NCI-H2081 treated with DMSO at 0.1 percent for 48 hours (cell line): ENCODE results near the gene UBE2C.
A peak's percentile ranks its signal among the peaks of the same experiment; 100 is the strongest.
"Not testable (repeated sequence)": the region's sequence is repeated elsewhere in the genome, so short reads cannot be mapped to it uniquely, and the experiment has no call there.

Experiments
- DNase-seq: peaks from one replicate; lab custom pipeline; 2025; lab: John Stamatoyannopoulos, UW

UBE2C gene

DNA sequence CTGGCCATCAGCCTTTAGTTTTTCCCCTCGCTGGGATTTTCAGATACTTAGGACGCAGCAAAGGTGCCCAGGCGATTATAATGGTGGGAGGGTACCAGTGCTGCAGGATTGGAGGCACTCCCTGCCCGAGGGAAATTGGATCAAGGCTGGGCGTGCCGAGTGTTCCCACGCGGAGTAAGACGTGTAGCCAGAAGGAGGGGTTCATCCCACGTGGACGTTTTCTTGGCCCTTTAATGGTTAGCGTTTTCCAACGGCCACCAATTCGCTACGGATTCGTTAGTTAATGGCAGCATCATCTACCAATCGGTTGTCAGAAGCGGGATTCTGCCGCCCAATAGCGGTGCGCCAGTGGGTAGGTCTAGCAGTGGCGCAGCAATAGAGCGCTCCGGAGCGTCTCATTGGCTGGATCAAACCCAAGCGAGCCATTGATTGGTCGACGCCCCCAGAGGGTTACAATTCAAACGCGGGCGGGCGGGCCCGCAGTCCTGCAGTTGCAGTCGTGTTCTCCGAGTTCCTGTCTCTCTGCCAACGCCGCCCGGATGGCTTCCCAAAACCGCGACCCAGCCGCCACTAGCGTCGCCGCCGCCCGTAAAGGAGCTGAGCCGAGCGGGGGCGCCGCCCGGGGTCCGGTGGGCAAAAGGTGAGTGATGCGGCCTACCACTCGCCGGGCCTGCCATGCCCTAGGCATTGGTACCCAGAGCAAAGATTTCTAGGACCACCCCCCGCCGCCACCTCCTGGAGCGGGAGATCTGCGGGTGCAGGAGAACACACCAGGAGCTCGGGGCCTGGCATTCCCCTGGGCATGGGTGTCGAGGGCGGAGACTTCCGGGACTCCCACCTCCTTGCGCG lies at the start of gene UBE2C:
Gene UBE2C, plus strand, starts transcription at position 488 of the 849 bp plus-strand sequence. Its CDS starts 52 bp downstream, at position 540.
- peak; percentile 99 for DNase-seq

GRCh38 chr20:45764618-45765282 lies 47.7 kb upstream of the UBE2C start:
- DNase-seq = not testable (repeated sequence)

GRCh38 chr20:45765307-45765875 lies 47.1 kb upstream of the UBE2C start:
- no peak for DNase-seq

DNA sequence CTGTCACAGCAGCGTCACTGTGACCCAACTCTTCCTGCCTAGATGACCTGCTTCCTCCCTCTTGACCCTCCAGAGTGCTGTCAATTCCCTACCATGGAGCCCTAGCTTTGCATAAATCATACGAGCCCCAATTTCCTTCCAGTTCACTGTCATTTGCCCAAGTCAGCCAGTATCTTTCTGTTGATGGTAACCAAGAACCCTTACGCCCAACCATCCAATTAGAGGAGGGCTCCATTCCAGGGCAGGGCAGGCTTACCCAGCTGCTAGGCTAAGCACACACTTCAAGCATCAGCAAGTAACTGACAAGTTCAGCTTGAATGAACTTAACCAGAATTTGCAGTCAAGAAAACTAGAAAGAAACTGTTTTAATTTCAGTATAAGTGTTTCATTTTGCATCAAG lies 46.5 kb upstream of the UBE2C start:
- no peak for DNase-seq

GRCh38 chr20:45768479-45768878 lies 44.0 kb upstream of the UBE2C start:
- DNase-seq = no peak

- peak; percentile 63 for DNase-seq
Observed at GRCh38 chr20:45771182-45771759, 41.2 kb upstream of the UBE2C start.

DNA sequence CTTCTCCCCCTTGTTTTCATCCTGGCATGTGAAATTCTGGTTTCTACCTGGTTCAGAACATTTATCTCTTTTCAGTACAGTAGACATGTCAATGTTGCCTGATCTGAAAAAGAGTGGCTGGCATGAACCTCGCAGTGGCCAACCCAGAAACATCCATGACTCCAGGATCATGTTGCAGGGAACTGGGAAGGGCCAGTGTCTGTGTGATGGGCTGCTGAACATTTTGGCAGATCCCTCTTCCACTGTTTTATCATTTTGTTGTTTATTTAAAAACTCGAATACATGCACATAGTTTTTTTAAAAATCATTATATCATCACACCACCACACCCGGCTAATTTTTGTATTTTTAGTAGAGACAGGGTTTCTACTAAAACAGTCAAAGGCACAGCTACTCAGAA lies 39.8 kb upstream of the UBE2C start:
- no peak for DNase-seq

DNA sequence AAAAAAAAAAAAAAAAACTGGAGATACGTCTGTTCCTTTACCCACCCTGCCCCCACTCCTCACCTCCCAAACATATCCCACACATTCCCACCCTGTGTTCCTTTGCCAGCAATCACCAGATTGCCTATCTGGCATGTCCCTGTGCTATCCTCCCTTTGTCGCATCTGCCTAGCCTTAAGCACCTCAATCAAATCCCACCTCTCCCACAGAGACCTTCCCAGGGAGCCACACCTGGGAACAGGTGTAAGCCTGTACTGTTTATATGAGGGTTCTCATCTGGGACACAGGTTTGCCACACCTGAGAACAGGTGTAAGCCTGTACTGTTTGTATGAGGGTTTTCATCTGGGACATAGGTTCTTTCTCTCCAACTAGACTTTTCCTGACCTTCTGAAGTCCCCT lies 37.5 kb upstream of the UBE2C start:
- no peak for DNase-seq

DNA sequence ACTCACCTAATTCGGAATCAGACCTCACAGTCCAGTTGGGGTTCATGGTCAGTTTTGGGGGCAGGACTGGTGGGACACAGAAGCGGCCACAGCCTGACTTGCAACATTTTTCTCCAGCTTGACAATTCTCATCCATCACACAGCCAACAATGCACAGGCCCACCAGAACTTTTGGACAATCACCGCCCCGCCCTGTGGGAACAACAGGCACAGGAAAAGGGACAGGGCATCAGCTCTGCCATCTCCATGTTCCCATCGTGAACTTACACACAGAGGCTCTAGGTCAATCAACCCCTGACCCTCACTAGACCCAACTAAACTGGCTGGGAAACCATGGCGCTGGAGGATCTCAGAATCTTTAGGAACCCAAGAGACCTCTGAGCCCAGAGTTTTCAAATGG lies 37.0 kb upstream of the UBE2C start:
- no peak for DNase-seq

GRCh38 chr20:45776931-45777330 lies 35.5 kb upstream of the UBE2C start:
- DNase-seq = no peak

GRCh38 chr20:45779011-45779915 lies 33.2 kb upstream of the UBE2C start:
- no peak for DNase-seq

DNA sequence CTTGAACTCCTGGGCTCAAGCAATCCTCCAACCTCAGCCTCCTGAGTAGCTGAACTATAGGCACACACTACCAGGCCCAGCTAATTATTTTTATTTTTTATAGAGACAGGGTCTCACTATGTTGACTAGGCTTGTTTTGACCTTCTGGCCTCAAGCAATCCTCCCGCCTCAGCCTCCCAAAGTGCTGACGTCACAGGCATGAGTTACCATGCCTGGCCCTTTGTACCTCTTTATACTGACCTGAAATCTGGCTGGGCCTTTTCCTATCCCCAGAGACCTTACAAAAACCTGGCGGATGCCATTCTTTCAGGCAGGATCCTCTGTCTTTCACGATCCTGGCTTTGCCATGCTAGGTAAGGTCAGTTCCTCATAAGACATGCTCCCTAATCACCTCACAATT lies 32.3 kb upstream of the UBE2C start:
- DNase-seq = no peak

GRCh38 chr20:45781391-45781931 lies 31.0 kb upstream of the UBE2C start:
- DNase-seq = no peak

DNA sequence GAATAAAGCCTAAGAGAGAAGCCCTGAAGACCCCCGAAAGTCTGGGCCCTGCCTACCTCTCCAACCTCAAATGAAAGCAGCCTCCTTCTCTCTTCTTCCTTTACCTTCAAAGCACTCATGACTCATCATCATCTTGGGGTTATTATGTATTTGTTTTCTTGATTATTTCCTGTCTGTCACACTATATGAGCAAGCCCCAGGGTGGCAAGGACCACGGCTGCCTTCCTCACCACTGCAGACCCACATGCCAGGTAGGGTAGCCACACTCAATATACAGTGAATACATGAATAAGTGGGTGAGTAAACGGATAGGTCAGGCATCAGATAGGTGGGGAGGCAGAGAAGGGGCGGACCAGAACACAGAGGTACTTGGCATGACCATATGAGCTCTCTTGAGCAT lies 29.6 kb upstream of the UBE2C start:
- no peak for DNase-seq

GRCh38 chr20:45783656-45784294 lies 28.7 kb upstream of the UBE2C start:
- no peak for DNase-seq

DNA sequence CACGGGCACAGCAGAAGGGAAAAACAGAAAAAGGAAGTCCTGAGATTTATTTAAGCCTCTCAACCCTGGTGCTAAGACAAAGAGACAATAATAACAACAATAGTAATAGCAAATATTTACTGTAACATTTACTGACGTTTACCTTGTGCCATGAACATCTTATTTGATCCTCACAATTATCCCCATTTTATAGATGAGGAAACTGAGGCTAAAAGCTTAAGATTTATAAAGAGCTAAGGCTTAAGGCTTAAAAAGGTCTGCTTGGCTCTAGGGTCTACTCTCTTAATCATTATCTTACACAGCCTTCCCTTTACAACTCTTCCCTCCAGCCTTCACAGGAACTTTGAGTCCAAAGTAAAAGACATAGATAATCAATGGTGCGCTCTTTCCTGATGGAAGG lies 24.1 kb upstream of the UBE2C start:
- no peak for DNase-seq

GRCh38 chr20:45792317-45793118 lies 19.9 kb upstream of the UBE2C start:
- DNase-seq = no peak

DNA sequence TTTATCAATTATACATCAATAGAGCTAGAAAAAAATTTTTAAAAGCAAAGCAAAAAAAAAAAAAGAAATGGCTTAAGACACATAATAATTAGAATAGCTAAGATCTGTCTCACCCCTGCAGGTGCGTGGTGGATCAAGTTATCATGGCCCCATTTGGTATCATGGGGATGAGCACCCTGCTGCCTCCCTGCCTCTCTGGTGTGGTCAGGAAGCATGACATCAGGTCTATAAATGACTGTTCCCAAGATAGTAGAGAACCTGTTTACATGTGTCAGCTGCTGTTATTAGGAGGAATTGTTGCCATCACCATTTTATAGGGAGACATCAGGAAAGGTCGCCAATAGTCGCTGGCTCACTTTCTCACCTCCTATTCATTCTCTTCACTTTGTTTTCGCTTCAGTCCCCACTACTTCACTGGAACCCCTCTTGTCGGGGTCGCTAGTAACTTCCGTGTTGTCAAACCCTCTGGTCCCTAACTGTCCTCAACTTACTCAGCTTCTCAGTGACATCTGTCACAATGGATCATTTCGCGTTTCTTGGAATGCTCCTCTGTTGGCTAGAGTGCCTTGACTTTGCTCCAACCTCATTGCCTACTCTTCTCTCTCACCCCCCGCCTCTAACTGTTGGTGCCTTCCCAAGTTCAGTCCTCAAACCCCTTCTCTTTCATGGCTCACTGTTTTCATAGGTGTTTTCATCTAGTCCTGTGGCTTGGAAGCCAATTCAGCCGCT lies 15.9 kb upstream of the UBE2C start:
- no peak for DNase-seq

DNA sequence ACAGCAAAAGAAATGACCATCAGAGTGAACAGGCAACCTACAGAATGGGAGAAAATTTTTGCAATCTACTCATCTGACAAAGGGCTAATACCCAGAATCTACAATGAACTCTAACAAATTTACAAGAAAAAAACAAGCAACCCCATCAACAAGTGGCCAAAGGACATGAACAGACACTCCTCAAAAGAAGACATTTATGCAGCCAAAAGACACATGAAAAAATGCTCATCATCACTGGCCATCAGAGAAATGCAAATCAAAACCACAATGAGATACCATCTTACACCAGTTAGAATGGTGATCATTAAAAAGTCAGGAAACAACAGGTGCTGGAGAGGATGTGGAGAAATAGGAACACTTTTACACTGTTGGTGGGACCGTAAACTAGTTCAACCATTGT lies 14.9 kb upstream of the UBE2C start:
- DNase-seq = not testable (repeated sequence)
